Colon (tissue), 2 donors: ENCODE results near the gene CD86.

ENCODE experiments used
- FAIRE-seq: peaks from 2 replicates; lab custom pipeline; 2012; peaks lifted over from hg19 to GRCh38; lab: Jason Lieb, UNC
- donor health status: control.
- donor health status: control.

CD86 gene

GRCh38 chr3:122092460-122093165 is 37.5 kb downstream of the CD86 start:
- FAIRE-seq = no peak

GRCh38 chr3:122094125-122094524 is 39.0 kb downstream of the CD86 start:
- FAIRE-seq = no peak

- no peak for FAIRE-seq
Measured at GRCh38 chr3:122094693-122095092, 39.5 kb downstream of the CD86 start.

GRCh38 chr3:122097141-122097540 is 42.0 kb downstream of the CD86 start:
- FAIRE-seq = no peak

- no peak for FAIRE-seq
Measured at GRCh38 chr3:122098611-122099010, 43.4 kb downstream of the CD86 start.

- no peak for FAIRE-seq
Measured at GRCh38 chr3:122099255-122099654, 44.1 kb downstream of the CD86 start.

GRCh38 chr3:122100083-122100482 is 44.9 kb downstream of the CD86 start:
- FAIRE-seq = no peak

- no peak for FAIRE-seq
Measured at GRCh38 chr3:122100591-122101463, 45.7 kb downstream of the CD86 start.

- FAIRE-seq = no peak
Measured at GRCh38 chr3:122101646-122102045, 46.5 kb downstream of the CD86 start.

- FAIRE-seq = no peak
Measured at GRCh38 chr3:122102191-122102935, 47.2 kb downstream of the CD86 start.

GRCh38 chr3:122103821-122104514 is 48.8 kb downstream of the CD86 start:
- FAIRE-seq = no peak

GRCh38 chr3:122104515-122105194 is 49.5 kb downstream of the CD86 start:
- FAIRE-seq = no peak

- no peak for FAIRE-seq
Measured at GRCh38 chr3:122105626-122106025, 50.5 kb downstream of the CD86 start.

GRCh38 chr3:122107171-122107570 is 52.0 kb downstream of the CD86 start:
- no peak for FAIRE-seq

- FAIRE-seq = no peak
Measured at GRCh38 chr3:122111974-122112373, 56.8 kb downstream of the CD86 start.

- no peak for FAIRE-seq
Measured at GRCh38 chr3:122112754-122113153, 57.6 kb downstream of the CD86 start.

- no peak for FAIRE-seq
Measured at GRCh38 chr3:122123850-122124249, 68.7 kb downstream of the CD86 start.

GRCh38 chr3:122132949-122133540 is 77.9 kb downstream of the CD86 start:
- no peak for FAIRE-seq

GRCh38 chr3:122146466-122146865 is 91.3 kb downstream of the CD86 start:
- FAIRE-seq = no peak

GRCh38 chr3:122148941-122149627 is 93.9 kb downstream of the CD86 start:
- no peak for FAIRE-seq

GRCh38 chr3:122151480-122151879 is 96.3 kb downstream of the CD86 start:
- no peak for FAIRE-seq
